NCI-H146 (cell line): ENCODE results near the gene ZFAND3.

Source experiments
- DNase-seq: peaks from one replicate; lab custom pipeline; 2025; lab: John Stamatoyannopoulos, UW

Gene ZFAND3

DNA sequence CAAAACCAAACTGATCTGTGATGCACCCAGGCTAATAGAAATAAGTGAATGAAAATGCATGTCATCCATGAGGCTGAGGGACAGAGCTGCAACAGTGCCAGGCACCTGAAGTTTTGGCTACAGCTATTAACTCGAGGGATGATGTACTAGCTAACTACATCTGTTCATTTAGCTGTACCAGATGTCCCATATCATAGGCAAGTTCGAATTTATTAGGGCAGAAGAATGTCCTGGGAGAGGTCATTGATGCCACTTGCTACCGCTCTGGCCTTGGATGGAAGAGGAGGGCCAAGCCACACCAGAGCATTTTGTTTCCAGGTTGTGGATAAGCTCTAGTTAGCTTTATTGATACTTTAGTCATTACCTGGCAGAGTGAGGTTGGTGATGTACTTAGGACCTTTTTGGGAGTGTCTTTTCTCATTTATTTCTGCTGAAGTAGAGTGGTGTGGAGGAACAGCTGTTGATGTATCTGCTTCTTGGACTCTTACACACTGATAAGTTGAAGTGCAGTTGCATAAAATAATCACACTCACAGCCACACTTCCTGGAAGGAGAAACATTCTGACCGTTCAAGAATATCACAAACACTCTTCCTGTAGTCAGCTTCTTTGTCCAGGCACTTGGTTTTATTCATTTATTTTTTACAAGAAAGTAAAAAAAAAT is 8.2 kb downstream of the ZFAND3 start:
- no peak for DNase-seq

GRCh38 chr6:37830225-37830624 is 10.7 kb downstream of the ZFAND3 start:
- DNase-seq = no peak

- no peak for DNase-seq
Observed at GRCh38 chr6:37831457-37831856, 11.9 kb downstream of the ZFAND3 start.

DNA sequence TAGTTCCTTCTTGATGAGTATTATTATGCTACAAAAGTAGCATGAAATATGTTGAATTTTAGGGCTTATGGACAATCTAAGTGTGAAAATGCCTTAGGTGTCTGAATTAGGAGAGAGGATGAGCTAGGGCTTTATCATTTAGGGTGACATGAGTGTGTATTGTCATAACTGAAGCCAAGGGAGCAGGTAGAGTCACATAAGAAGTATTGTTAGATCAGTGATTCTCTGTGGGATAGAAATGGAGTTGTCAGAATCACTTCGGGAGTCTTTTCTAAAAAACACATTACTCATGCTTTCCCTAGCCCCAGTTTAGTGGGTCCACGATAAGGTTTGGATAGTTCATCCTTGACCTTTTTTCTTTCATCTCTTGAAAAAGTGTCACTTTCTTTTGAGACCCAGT is 16.4 kb downstream of the ZFAND3 start:
- no peak for DNase-seq

GRCh38 chr6:37838219-37838921 is 18.8 kb downstream of the ZFAND3 start:
- DNase-seq = no peak

- no peak for DNase-seq
Observed at GRCh38 chr6:37840143-37840939, 20.8 kb downstream of the ZFAND3 start.

DNA sequence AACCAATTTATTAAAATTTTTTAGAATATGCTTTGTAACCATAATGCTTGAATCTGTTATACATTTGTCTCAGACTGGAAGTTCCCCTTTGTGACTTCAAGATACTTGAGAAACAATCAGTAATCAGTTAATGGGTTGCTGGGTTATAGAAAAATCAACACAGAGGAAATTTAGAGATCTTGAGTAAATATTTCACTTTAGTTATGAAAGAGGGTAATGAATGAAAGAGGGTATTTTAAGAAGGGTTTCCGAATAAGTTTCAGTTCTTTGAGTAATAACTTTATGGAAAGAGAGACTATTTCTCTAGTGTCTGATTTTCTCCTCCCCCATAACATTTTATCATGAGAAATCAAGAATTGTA is 21.4 kb downstream of the ZFAND3 start:
- no peak for DNase-seq

GRCh38 chr6:37845026-37845911 is 25.7 kb downstream of the ZFAND3 start:
- DNase-seq = no peak

DNA sequence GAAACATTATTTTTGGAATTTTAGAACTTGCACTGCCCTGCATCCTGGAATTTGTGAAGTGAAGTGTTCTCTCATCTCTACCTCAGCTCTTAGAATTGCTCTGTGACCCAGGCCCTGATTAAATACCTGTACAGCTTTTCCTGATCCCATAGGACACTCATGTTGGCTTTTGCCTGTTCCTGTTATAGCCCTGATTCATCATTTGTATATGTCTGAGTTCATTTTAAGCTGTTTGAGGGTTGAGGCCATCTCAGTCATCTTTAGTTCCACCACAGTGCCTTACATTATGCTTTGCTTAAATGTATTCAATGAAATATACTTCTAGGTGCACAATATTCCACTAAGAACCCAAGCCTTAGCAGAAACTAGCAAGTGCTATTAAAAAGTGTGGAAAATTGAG is 26.4 kb downstream of the ZFAND3 start:
- no peak for DNase-seq

GRCh38 chr6:37847704-37848103 is 28.2 kb downstream of the ZFAND3 start:
- DNase-seq = no peak

DNA sequence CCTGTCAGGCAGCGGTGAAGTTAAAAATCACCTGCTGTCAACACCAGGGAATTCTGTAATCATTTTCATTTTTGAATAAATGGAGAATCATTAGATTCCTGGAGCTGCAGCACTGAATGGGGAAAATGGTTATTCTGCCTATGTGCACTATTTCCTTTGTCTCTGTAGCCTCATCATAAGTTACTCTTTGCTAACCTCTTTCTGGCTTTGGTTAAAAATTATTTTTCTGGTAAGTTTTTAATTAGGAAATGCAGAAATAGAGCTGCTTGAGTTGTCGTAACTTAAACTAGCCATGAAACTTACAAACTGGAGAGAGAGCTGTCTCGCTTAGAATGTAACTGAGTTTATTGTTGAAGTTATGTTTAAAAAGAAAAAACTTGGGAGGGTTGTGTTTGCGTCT is 28.8 kb downstream of the ZFAND3 start:
- DNase-seq = no peak

- DNase-seq = no peak
Observed at GRCh38 chr6:37850260-37850659, 30.7 kb downstream of the ZFAND3 start.

- no peak for DNase-seq
Observed at GRCh38 chr6:37850728-37851285, 31.3 kb downstream of the ZFAND3 start.

GRCh38 chr6:37851997-37852524 is 32.5 kb downstream of the ZFAND3 start:
- DNase-seq = no peak

DNA sequence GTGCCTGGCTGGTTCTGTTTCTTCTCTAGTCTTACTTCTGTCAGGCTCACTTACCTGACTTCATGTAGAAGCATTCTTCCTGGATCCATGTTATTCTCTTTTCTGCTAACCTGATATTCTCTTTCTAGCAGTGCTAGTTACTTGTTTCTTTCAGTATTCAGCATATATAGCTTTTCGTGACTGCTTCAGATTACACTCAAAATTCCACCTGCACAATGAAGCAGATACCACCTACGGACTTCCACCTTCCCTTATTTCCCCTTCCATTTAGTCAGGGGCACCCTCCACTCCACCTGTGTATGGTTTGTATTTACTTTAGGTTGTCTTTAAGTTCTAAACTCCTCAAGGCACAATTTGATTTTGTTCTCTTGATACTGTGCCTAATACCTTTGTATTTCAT is 36.8 kb downstream of the ZFAND3 start:
- DNase-seq = no peak

GRCh38 chr6:37858363-37858762 is 38.8 kb downstream of the ZFAND3 start:
- DNase-seq = no peak

- DNase-seq = peak; percentile 17
Observed at GRCh38 chr6:37860226-37860839, 40.8 kb downstream of the ZFAND3 start.

- no peak for DNase-seq
Observed at GRCh38 chr6:37861452-37861851, 41.9 kb downstream of the ZFAND3 start.

DNA sequence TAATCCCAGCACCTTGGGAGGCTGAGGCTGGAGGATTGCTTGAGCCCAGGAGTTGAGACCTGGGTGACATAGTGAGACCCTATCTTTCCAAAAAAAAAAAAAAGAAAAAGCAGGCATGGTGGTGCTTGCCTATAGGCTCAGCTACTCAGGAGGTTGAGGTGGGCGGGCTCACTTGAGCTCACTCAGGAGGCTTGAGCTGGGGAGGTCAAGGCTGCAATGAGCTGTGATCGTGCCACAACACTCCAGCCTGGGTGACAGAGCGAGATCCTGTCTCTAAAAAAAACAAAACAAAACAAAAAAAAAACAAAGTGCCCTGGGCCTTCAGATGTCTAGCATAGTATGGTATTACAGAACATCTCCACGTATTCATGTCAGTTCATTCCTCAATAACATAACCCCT is 42.9 kb downstream of the ZFAND3 start:
- no peak for DNase-seq

DNA sequence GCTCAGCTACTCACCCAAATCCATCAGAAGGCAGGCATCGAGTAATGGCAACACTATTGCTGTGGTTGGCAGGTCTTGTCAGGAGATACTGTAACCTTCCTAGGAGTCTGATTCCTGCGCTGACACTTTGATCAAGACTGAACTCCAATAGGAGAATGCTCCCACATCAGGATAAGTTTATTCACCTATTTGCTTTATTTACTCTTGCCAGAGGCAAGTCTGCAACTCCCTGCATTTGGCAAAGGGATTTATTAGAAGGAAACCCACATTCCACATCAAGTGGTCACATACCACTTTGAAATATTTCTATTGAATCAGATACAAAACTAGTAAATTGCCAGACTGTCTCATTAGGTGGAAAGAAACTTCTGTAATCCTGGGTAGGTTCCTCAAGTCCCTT is 43.5 kb downstream of the ZFAND3 start:
- DNase-seq = no peak

GRCh38 chr6:37864250-37864649 is 44.7 kb downstream of the ZFAND3 start:
- DNase-seq = no peak
